ENCODE measurements around the gene GYS1.

DNA sequence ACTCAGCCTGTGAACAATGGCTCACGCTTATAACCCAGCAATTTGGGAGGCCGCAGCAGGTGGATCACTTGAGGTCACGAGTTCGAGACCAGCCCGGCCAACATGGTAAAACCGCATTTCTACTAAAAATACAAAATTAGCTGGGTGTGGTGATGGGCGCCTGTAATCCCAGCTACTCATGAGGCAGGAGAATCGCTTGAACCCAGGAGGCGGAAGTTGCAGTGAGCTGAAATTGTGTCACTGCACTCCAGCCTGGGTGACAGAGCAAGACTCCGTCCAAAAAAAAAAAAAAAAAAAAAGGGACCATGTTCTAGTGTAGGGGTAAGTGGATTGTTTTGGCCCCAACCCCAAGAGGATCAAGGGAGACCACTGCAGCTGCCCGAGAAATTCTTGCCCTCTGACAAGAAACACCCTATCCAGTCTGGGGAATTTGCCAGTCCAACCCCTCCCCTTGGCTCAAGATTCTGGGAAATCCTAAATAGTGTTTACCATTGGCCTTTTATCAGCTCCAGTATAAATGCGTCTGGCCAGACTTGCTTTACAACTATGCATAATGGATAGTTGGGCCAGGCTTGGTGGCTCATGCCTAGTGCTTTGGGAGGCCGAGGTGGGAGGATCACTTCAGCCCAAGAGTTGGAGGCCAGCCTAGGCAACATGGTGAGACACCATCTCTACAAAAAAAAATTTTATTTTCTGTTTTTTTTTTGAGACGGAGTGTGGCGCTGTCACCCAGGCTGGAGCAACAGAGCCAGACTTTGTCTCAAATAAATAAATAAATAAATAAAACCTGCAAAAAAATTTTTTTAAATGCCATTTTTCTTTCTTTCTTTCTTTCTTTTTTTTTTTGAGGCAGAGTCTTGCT is 64.7 kb downstream of the GYS1 start:
- TF ChIP-seq, protein P1, sequence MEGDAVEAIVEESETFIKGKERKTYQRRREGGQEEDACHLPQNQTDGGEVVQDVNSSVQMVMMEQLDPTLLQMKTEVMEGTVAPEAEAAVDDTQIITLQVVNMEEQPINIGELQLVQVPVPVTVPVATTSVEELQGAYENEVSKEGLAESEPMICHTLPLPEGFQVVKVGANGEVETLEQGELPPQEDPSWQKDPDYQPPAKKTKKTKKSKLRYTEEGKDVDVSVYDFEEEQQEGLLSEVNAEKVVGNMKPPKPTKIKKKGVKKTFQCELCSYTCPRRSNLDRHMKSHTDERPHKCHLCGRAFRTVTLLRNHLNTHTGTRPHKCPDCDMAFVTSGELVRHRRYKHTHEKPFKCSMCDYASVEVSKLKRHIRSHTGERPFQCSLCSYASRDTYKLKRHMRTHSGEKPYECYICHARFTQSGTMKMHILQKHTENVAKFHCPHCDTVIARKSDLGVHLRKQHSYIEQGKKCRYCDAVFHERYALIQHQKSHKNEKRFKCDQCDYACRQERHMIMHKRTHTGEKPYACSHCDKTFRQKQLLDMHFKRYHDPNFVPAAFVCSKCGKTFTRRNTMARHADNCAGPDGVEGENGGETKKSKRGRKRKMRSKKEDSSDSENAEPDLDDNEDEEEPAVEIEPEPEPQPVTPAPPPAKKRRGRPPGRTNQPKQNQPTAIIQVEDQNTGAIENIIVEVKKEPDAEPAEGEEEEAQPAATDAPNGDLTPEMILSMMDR (IDR thresholded peaks at IDR 0.05; ENCODE audit: low read depth, low read length, missing input control): no peak
- TF ChIP-seq RAD21 (IDR thresholded peaks at IDR 0.05): peak in 1 of 2 donors; percentile 7
- TF ChIP-seq TAF1 (conservative IDR thresholded peaks at IDR 0.05): no peak
- TF ChIP-seq JUND (IDR thresholded peaks at IDR 0.05): no peak
- TF ChIP-seq, protein P2, sequence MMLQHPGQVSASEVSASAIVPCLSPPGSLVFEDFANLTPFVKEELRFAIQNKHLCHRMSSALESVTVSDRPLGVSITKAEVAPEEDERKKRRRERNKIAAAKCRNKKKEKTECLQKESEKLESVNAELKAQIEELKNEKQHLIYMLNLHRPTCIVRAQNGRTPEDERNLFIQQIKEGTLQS (IDR thresholded peaks at IDR 0.05): no peak
- TF ChIP-seq, protein P3, sequence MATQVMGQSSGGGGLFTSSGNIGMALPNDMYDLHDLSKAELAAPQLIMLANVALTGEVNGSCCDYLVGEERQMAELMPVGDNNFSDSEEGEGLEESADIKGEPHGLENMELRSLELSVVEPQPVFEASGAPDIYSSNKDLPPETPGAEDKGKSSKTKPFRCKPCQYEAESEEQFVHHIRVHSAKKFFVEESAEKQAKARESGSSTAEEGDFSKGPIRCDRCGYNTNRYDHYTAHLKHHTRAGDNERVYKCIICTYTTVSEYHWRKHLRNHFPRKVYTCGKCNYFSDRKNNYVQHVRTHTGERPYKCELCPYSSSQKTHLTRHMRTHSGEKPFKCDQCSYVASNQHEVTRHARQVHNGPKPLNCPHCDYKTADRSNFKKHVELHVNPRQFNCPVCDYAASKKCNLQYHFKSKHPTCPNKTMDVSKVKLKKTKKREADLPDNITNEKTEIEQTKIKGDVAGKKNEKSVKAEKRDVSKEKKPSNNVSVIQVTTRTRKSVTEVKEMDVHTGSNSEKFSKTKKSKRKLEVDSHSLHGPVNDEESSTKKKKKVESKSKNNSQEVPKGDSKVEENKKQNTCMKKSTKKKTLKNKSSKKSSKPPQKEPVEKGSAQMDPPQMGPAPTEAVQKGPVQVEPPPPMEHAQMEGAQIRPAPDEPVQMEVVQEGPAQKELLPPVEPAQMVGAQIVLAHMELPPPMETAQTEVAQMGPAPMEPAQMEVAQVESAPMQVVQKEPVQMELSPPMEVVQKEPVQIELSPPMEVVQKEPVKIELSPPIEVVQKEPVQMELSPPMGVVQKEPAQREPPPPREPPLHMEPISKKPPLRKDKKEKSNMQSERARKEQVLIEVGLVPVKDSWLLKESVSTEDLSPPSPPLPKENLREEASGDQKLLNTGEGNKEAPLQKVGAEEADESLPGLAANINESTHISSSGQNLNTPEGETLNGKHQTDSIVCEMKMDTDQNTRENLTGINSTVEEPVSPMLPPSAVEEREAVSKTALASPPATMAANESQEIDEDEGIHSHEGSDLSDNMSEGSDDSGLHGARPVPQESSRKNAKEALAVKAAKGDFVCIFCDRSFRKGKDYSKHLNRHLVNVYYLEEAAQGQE (IDR thresholded peaks at IDR 0.05): no peak

Data from liver (tissue), 3 donors.